ENCODE results near the gene KANSL1L. TPM values are rescaled to one million over a fixed set of nuclear protein-coding genes. Genes with fewer than 3 reads are reported as not detected.
"Not testable (repeated sequence)": the region's sequence is repeated elsewhere in the genome, so short reads cannot be mapped to it uniquely, and the experiment has no call there.

Gene KANSL1L
- total and polyA plus RNA-seq, 8 donors: 29.6 to 54.6 (median 47.5) TPM

DNA sequence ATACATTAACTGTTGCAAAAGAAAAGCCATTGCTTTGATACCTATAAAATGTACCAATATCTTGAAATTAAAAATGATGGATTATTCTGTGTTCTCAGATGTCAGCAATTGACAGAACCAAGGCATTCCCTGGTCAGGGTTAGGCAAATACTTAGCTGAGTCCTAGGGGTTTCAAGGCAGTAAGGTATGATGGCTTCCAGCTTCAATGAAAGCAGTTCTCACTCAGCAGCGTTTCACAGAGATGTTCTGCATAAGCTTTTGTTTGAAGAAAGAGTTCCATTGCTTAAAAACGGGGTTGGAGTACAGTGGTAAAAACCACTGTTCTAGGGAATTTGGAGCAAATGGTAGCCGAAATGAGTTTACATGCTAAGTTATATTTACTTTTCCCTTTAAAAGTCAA is 17.0 kb upstream of the KANSL1L start:
- ATAC-seq (no peak), DNase-seq (no peak)
- Histone ChIP-seq H3K27ac (no peak overlapping the region), H3K27me3 (no peaks in the 10 kb centered on the region), H3K36me3 (no peaks in the 10 kb centered on the region), H3K4me3 (no peak overlapping the region), H3K9me3 (peaks cover 0 to 25% of the 10 kb centered on the region in 2 donors), H3K4me1 (peaks cover 0 to 3% of the 10 kb centered on the region in 2 donors)
- intact Hi-C loops (cut with DNase I): no loop called here
- TF ChIP-seq CTCF (IDR thresholded peaks at IDR 0.05): no peak

GRCh38 chr2:210183936-210184335 is 12.7 kb upstream of the KANSL1L start:
- H3K9me3 ChIP-seq: peaks cover 0 to 25% of the 10 kb centered on the region in 2 donors
- H3K27me3 ChIP-seq; H3K4me1 ChIP-seq; intact Hi-C loops (cut with DNase I); H3K36me3 ChIP-seq; DNase-seq; ATAC-seq; H3K4me3 ChIP-seq; H3K27ac ChIP-seq: not testable (repeated sequence)

DNA sequence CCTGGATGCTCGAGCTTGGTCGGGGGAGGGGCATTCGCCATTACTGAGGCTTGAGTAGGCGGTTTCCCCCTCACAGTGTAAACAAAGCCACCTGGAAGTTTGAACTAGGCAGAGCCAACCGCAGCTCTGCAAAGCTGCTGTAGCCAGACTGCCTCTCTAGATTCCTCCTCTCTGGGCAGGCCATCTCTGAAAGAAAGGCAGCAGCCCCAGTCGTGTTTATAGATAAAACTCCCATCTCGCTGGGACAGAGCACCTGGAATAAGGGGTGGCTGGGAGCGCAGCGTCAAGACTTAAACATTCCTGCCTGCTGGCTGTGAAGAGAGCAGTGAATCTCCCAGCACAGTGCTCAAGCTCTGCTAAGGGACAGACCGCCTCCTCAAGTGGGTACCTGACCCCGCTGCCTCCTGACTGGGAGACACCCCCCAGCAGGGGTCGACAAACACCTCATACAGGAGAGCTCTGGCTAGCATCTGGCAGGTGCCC is 10.4 kb upstream of the KANSL1L start:
- peak in 1 of 4 donors; percentile 34 for DNase-seq
- ATAC-seq; intact Hi-C loops (cut with DNase I): not testable (repeated sequence)

DNA sequence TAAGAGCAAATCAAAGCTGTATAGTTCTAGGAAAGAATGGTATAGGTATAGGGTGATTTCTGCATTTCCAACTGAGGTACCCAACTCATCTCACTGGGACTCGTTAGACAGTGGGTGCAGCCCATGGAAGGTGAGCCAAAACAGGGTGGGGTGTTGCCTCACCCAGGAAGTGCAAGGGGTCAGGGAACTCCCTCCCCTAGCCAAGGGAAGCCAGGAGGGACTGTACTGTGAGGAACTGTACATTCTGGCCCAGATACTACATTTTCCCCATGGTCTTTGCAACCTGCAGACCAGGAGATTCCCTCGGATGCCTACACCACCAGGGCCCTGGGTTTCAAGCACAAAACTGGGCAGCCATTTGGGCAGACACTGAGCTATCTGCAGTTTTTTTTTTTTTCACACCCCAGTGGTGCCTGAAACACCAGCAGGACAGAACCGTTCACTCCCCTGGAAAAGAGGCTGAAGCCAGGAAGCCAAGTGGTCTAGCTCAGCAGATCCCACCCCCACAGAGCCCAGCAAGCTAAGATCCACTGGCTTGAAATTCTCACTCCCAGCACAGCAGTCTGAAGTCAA is 9.9 kb upstream of the KANSL1L start:
- H3K36me3 ChIP-seq; H3K4me3 ChIP-seq; H3K27ac ChIP-seq; H3K27me3 ChIP-seq; H3K4me1 ChIP-seq; ATAC-seq; DNase-seq; intact Hi-C loops (cut with DNase I): not testable (repeated sequence)
- peaks cover 0 to 22% of the 10 kb centered on the region in 2 donors for H3K9me3 ChIP-seq

More for the DNA sequence above, 10.4 kb upstream of the KANSL1L start:
- H3K27me3 ChIP-seq, H3K27ac ChIP-seq, H3K4me1 ChIP-seq, H3K4me3 ChIP-seq, H3K36me3 ChIP-seq: not testable (repeated sequence)
- peaks cover 0 to 25% of the 10 kb centered on the region in 2 donors for H3K9me3 ChIP-seq

- intact Hi-C loops (cut with DNase I): no loop called here
- ATAC-seq: no peak
- H3K9me3 ChIP-seq: peaks cover 0 to 18% of the 10 kb centered on the region in 2 donors
Observed at GRCh38 chr2:210180477-210180876, 9.3 kb upstream of the KANSL1L start.

GRCh38 chr2:210179351-210179990 is 8.3 kb upstream of the KANSL1L start:
- no peak for ATAC-seq
- Histone ChIP-seq H3K36me3 (no peaks in the 10 kb centered on the region), H3K27me3 (no peaks in the 10 kb centered on the region), H3K4me1 (no peaks in the 10 kb centered on the region), H3K9me3 (peaks cover 0 to 9% of the 10 kb centered on the region in 2 donors), H3K4me3 (no peak overlapping the region), H3K27ac (no peak overlapping the region)
- TF ChIP-seq CTCF (IDR thresholded peaks at IDR 0.05): no peak
- intact Hi-C loops (cut with DNase I): no loop called here
- peak in 2 of 4 donors; percentile 53 to 66 for DNase-seq

More at GRCh38 chr2:210180477-210180876, 9.3 kb upstream of the KANSL1L start:
- Histone ChIP-seq H3K36me3 (no peaks in the 10 kb centered on the region), H3K4me1 (no peaks in the 10 kb centered on the region), H3K27me3 (no peaks in the 10 kb centered on the region), H3K4me3 (no peak overlapping the region), H3K27ac (no peak overlapping the region)
- TF ChIP-seq CTCF (IDR thresholded peaks at IDR 0.05): no peak
- DNase-seq: no peak

Measured in left lung (tissue), 10 donors.